Subcutaneous abdominal adipose tissue (tissue), 5 donors: Measurements from ENCODE around the gene SKIC2.
"Not testable (repeated sequence)": the region's sequence is repeated elsewhere in the genome, so short reads cannot be mapped to it uniquely, and the experiment has no call there.

ENCODE experiments used
- H3K27ac ChIP-seq: one replicate; pipeline ENCODE4 v1.7.0; 2013; ENCODE audit warnings: low read depth, mild to moderate bottlenecking, inconsistent platforms, low read length, moderate library complexity
- H3K27me3 ChIP-seq, 5 donors: one replicate each; pipeline ENCODE4 v1.7.0; 2013; ENCODE audit warnings: low read length in 5 of 5, inconsistent platforms in 1 of 5; ENCODE audit not compliant: control insufficient read depth in 5 of 5, insufficient read depth in 4 of 5
- H3K36me3 ChIP-seq, 5 donors: one replicate each; pipeline ENCODE4 v1.7.0; 2013; ENCODE audit warnings: low read length in 5 of 5; ENCODE audit not compliant: control insufficient read depth in 5 of 5, insufficient read depth in 5 of 5
- H3K4me1 ChIP-seq, 5 donors: one replicate each; pipeline ENCODE4 v1.7.0; 2013; ENCODE audit warnings: low read length in 5 of 5, mild to moderate bottlenecking in 3 of 5, moderate library complexity in 1 of 5; ENCODE audit not compliant: control insufficient read depth in 5 of 5, insufficient read depth in 5 of 5
- H3K4me3 ChIP-seq, 5 donors: one replicate each; pipeline ENCODE4 v1.7.0; 2013; ENCODE audit warnings: low read length in 5 of 5, low read depth in 1 of 5
- H3K9ac ChIP-seq, 5 donors: one replicate each; pipeline ENCODE4 v1.7.0; 2013; ENCODE audit warnings: low read length in 5 of 5, mild to moderate bottlenecking in 4 of 5, moderate library complexity in 3 of 5
- H3K9me3 ChIP-seq, 5 donors: one replicate each; pipeline ENCODE4 v1.7.0; 2013; ENCODE audit warnings: low read length in 5 of 5; ENCODE audit not compliant: control insufficient read depth in 5 of 5
- donor health status: healthy.
- donor health status: healthy.
- donor health status: healthy.
- donor health status: healthy.
- donor health status: healthy.

SKIC2 gene

GRCh38 chr6:32003301-32003700 is 44.3 kb downstream of the SKIC2 start:
- not testable (repeated sequence) for H3K4me1 ChIP-seq, H3K4me3 ChIP-seq, H3K36me3 ChIP-seq, H3K9me3 ChIP-seq, H3K27me3 ChIP-seq, H3K9ac ChIP-seq, H3K27ac ChIP-seq

- H3K27ac ChIP-seq, H3K9me3 ChIP-seq, H3K9ac ChIP-seq, H3K27me3 ChIP-seq, H3K4me3 ChIP-seq, H3K4me1 ChIP-seq, H3K36me3 ChIP-seq: not testable (repeated sequence)
Observed at GRCh38 chr6:32004393-32004792, 45.4 kb downstream of the SKIC2 start.

- not testable (repeated sequence) for H3K27me3 ChIP-seq, H3K4me3 ChIP-seq, H3K9ac ChIP-seq, H3K36me3 ChIP-seq, H3K27ac ChIP-seq, H3K9me3 ChIP-seq, H3K4me1 ChIP-seq
Observed at GRCh38 chr6:32004864-32005537, 46.0 kb downstream of the SKIC2 start.

GRCh38 chr6:32005538-32005880 is 46.5 kb downstream of the SKIC2 start:
- H3K4me3 ChIP-seq, H3K36me3 ChIP-seq, H3K9ac ChIP-seq, H3K27ac ChIP-seq, H3K27me3 ChIP-seq, H3K9me3 ChIP-seq, H3K4me1 ChIP-seq: not testable (repeated sequence)

GRCh38 chr6:32005991-32006529 is 47.1 kb downstream of the SKIC2 start:
- H3K4me1 ChIP-seq, H3K27ac ChIP-seq, H3K4me3 ChIP-seq, H3K27me3 ChIP-seq, H3K9ac ChIP-seq, H3K9me3 ChIP-seq, H3K36me3 ChIP-seq: not testable (repeated sequence)

GRCh38 chr6:32007086-32007485 is 48.1 kb downstream of the SKIC2 start:
- not testable (repeated sequence) for H3K27me3 ChIP-seq, H3K4me1 ChIP-seq, H3K27ac ChIP-seq, H3K36me3 ChIP-seq, H3K9ac ChIP-seq, H3K9me3 ChIP-seq, H3K4me3 ChIP-seq

- H3K4me3 ChIP-seq, H3K27ac ChIP-seq, H3K9me3 ChIP-seq, H3K4me1 ChIP-seq, H3K9ac ChIP-seq, H3K27me3 ChIP-seq, H3K36me3 ChIP-seq: not testable (repeated sequence)
Observed at GRCh38 chr6:32008037-32008436, 49.1 kb downstream of the SKIC2 start.

GRCh38 chr6:32008616-32009015 is 49.6 kb downstream of the SKIC2 start:
- H3K9me3 ChIP-seq, H3K27me3 ChIP-seq, H3K36me3 ChIP-seq, H3K9ac ChIP-seq, H3K4me3 ChIP-seq, H3K4me1 ChIP-seq, H3K27ac ChIP-seq: not testable (repeated sequence)

- not testable (repeated sequence) for H3K36me3 ChIP-seq, H3K9me3 ChIP-seq, H3K4me1 ChIP-seq, H3K4me3 ChIP-seq, H3K27ac ChIP-seq, H3K27me3 ChIP-seq, H3K9ac ChIP-seq
Observed at GRCh38 chr6:32009537-32009936, 50.6 kb downstream of the SKIC2 start.

- not testable (repeated sequence) for H3K9me3 ChIP-seq, H3K4me3 ChIP-seq, H3K4me1 ChIP-seq, H3K9ac ChIP-seq, H3K36me3 ChIP-seq, H3K27me3 ChIP-seq, H3K27ac ChIP-seq
Observed at GRCh38 chr6:32010856-32011530, 52.0 kb downstream of the SKIC2 start.
